Progenitor cell of endocrine pancreas (in vitro differentiated cells): ENCODE measurements around the gene SCRG1. TPM values are rescaled to one million over a fixed set of nuclear protein-coding genes. Genes with fewer than 3 reads are reported as not detected.

Experiments
- DNase-seq: peaks from one replicate; pipeline ENCODE4 v3.0.0; 2021; ENCODE audit warnings: low spot score; ENCODE audit not compliant: unreplicated experiment
- H3K27ac Mint-ChIP-seq: 2 replicates; pipeline ENCODE4 v1.8.0; 2021; ENCODE audit warnings: mild to moderate bottlenecking, moderate library complexity, mixed read lengths
- H3K27me3 Mint-ChIP-seq: 2 replicates; pipeline ENCODE4 v1.8.0; 2021; ENCODE audit warnings: mixed read lengths
- H3K36me3 Mint-ChIP-seq: 2 replicates; pipeline ENCODE4 v1.8.0; 2022; ENCODE audit warnings: mixed read lengths; ENCODE audit not compliant: insufficient read depth
- H3K4me1 Mint-ChIP-seq: 2 replicates; pipeline ENCODE4 v1.8.0; 2021; ENCODE audit warnings: low read depth, mixed read lengths
- H3K4me3 Mint-ChIP-seq: 2 replicates; pipeline ENCODE4 v1.8.0; 2021; ENCODE audit warnings: low read depth, mild to moderate bottlenecking, moderate library complexity, mixed read lengths
- H3K9me3 Mint-ChIP-seq: 2 replicates; pipeline ENCODE4 v1.8.0; 2021; ENCODE audit warnings: low read depth, mixed read lengths
- CTCF ChIP-seq: fragments of 200-600 bp; sonication (generic); IDR thresholded peaks from one replicate; pipeline ENCODE4 v1.5.0; 2021; ENCODE audit warnings: antibody characterized with exemption, mild to moderate bottlenecking; ENCODE audit not compliant: unreplicated experiment
- total RNA-seq: library from RNA; stranded (reverse); gene quantifications from 2 replicates; pipeline ENCODE4 v1.2.1, GENCODE V29; 2021

The SCRG1 gene
- total RNA-seq, 1 donor from 2014 or later: not detected

DNA sequence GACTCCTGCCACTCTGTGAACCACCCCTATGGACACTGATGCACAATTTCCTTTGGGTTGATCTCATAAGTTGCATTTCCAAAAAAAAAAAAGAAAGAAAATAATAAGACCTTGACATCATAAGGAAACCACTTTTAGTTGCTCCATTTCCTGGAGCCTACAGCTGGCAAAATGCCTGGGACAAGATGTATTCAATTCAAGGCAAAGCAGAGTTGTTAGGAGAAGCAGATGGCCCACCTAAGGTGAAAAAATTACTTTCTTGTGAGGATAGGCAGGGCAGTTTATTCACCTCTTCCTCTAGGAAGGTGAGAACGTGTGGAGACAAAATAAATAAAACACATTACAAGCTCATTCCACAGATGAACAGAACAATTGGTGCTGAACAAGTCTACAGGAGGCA is 14.1 kb upstream of the SCRG1 start:
- Mint-ChIP-seq H3K36me3 (peaks cover 2% of the 10 kb centered on the region), H3K4me3 (no peak overlapping the region)
- DNase-seq: no peak

GRCh38 chr4:173411106-173411693 is 12.3 kb upstream of the SCRG1 start:
- TF ChIP-seq CTCF: no peak
- H3K27ac Mint-ChIP-seq: no peak overlapping the region
- DNase-seq: no peak
- no peak overlapping the region for H3K4me3 Mint-ChIP-seq
- H3K27me3 Mint-ChIP-seq: no peaks in the 10 kb centered on the region
- H3K4me1 Mint-ChIP-seq: peaks cover 2% of the 10 kb centered on the region
- H3K9me3 Mint-ChIP-seq: no peaks in the 10 kb centered on the region
- H3K36me3 Mint-ChIP-seq: peaks cover 5% of the 10 kb centered on the region

More for the DNA sequence above, 14.1 kb upstream of the SCRG1 start:
- H3K4me1 Mint-ChIP-seq: peaks cover 2% of the 10 kb centered on the region
- H3K27ac Mint-ChIP-seq: no peak overlapping the region
- no peaks in the 10 kb centered on the region for H3K9me3 Mint-ChIP-seq
- no peaks in the 10 kb centered on the region for H3K27me3 Mint-ChIP-seq
- TF ChIP-seq CTCF: no peak

DNA sequence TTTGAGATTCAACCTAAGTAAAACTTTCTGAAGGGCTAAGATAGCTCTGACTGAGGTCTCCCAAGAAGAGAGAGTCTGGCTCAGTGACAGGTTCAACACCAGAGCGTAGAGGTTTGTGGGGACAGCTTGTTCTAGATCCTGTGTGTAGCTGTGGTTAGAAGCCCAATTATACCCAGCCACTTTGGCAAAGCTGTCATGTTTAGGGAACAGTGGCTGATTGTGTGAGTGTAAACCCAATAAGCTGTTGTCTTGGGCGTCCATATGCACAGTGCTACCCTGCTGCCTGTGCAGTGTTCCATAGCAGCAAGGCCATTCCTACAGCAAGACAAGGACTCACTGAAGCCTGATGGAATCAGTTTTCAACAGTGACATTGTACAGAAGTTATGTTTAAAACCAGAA is 11.2 kb upstream of the SCRG1 start:
- Mint-ChIP-seq H3K36me3 (peaks cover 14% of the 10 kb centered on the region), H3K27me3 (no peaks in the 10 kb centered on the region), H3K9me3 (no peaks in the 10 kb centered on the region), H3K27ac (no peak overlapping the region), H3K4me1 (peaks cover under 1% of the 10 kb centered on the region), H3K4me3 (no peak overlapping the region)
- DNase-seq: no peak
- no peak for TF ChIP-seq CTCF

DNA sequence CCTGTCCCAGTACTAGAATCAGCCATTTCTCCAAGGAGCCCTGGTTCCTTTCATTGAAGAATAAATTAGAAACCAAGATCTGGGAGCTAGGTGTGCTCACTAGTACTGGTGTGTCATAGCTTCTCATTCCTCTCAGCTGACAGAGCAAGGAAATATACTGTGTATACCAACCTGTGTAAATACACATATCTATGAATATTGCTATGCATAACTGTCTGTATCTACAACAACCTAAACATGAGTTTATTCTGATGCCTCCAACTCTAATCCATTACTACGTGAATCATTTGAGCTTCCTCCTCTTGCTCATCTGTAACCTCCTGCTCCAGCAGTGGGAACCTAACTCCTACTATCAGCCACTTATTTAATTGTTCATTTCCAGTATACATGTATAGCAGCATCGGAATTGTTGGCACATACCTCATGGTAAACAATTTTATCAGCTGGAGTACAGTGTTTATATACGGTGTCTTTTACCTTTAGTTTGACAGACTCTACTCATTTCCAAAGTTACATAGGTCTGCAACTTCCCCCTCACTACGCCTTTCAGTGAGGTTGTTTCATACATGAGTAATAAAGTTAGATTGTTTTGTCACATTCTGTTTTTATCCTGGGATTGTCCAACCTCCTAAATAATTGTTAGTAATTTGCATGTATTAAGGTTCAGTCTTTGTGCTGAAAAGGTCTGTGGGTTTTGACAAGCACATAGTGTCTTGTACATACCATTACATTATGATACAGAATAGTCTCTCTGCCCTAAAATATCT is 7.1 kb upstream of the SCRG1 start:
- peaks cover 16% of the 10 kb centered on the region for H3K36me3 Mint-ChIP-seq
- no peak for TF ChIP-seq CTCF
- H3K27ac Mint-ChIP-seq: no peak overlapping the region
- no peak for DNase-seq
- H3K9me3 Mint-ChIP-seq: no peaks in the 10 kb centered on the region
- H3K27me3 Mint-ChIP-seq: no peaks in the 10 kb centered on the region
- H3K4me3 Mint-ChIP-seq: no peak overlapping the region
- H3K4me1 Mint-ChIP-seq: peaks cover 4% of the 10 kb centered on the region

GRCh38 chr4:173404296-173404865 is 5.5 kb upstream of the SCRG1 start:
- DNase-seq: no peak
- TF ChIP-seq CTCF: no peak
- H3K27ac Mint-ChIP-seq: no peak overlapping the region
- H3K9me3 Mint-ChIP-seq: no peaks in the 10 kb centered on the region
- H3K4me3 Mint-ChIP-seq: no peak overlapping the region
- peaks cover 4% of the 10 kb centered on the region for H3K4me1 Mint-ChIP-seq
- H3K27me3 Mint-ChIP-seq: no peaks in the 10 kb centered on the region
- H3K36me3 Mint-ChIP-seq: peaks cover 16% of the 10 kb centered on the region
